Activated T-cell treated with anti-CD3 and anti-CD28 coated beads, Interleukin-2, amount 50 U/mL, for 1 hour (primary cell): ENCODE results near the gene ATP10B.
"Not testable (repeated sequence)": the region's sequence is repeated elsewhere in the genome, so short reads cannot be mapped to it uniquely, and the experiment has no call there.

ENCODE experiments used
- DNase-seq: peaks from one replicate; pipeline ENCODE4 v3.0.0-alpha.2; 2020

Gene ATP10B, protein sequence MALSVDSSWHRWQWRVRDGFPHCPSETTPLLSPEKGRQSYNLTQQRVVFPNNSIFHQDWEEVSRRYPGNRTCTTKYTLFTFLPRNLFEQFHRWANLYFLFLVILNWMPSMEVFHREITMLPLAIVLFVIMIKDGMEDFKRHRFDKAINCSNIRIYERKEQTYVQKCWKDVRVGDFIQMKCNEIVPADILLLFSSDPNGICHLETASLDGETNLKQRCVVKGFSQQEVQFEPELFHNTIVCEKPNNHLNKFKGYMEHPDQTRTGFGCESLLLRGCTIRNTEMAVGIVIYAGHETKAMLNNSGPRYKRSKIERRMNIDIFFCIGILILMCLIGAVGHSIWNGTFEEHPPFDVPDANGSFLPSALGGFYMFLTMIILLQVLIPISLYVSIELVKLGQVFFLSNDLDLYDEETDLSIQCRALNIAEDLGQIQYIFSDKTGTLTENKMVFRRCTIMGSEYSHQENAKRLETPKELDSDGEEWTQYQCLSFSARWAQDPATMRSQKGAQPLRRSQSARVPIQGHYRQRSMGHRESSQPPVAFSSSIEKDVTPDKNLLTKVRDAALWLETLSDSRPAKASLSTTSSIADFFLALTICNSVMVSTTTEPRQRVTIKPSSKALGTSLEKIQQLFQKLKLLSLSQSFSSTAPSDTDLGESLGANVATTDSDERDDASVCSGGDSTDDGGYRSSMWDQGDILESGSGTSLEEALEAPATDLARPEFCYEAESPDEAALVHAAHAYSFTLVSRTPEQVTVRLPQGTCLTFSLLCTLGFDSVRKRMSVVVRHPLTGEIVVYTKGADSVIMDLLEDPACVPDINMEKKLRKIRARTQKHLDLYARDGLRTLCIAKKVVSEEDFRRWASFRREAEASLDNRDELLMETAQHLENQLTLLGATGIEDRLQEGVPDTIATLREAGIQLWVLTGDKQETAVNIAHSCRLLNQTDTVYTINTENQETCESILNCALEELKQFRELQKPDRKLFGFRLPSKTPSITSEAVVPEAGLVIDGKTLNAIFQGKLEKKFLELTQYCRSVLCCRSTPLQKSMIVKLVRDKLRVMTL (N-terminal part only)

DNA sequence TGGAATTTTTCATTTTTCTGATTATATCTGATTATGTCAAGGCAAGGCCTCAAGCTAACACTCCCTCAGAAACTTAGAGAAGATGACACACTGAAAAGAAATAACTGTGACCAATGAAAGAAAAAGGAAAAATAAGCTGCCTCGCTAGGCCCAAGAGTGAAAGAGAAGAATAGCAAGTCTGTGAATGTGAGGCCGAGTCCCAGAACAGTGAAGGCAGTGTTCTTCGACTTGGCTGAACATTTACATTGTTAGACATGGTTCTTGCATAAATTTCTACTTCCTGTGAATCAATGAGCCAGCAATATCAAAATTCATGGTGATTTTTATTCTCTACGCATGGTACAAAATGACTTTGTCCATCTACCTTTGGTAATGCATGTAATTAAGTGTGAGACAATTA is at the start of gene ATP10B:
Gene ATP10B, minus strand, starts transcription at position 163 of the 400 bp plus-strand sequence. CDS start 164,137 bp downstream, outside the sequence.
- DNase-seq: no peak

DNA sequence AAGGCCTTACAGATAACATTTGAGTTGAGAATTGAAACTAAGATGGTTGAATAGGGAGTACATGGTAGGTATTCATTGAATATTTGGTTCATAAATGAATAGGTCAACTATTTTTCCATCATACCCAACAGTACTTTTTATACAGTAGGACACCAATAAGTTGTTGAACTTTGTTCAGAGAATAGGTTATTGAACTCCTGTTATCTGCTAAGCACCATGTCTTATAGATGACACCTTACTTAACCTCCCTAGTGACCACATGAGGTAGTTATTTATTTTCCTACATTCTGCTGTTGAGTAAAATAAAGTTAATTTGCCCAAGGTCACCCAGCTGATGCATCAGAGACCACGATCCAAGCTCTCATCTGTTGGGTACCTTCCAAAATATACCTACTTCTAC is 49.6 kb upstream of the ATP10B start:
- DNase-seq: no peak

DNA sequence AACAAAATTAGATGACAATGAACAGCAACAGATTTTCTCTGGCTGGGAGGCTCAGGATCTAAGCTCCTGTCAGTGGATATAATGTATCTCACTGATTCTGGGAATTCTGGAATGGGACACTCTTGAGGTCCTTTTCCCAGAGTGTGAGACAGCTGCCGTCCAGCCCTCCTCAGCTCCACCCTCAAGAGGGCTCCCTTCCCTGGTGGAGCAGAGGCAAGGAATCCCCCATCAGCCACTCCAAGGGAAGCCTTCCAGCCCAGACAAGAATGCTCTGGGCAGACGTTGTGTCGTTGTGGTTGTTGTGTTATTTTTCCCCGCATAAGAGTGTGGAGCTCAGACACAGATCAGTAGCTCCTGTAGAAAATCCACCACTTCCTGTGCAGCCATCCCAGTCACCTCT is 47.7 kb upstream of the ATP10B start:
- DNase-seq: no peak

DNA sequence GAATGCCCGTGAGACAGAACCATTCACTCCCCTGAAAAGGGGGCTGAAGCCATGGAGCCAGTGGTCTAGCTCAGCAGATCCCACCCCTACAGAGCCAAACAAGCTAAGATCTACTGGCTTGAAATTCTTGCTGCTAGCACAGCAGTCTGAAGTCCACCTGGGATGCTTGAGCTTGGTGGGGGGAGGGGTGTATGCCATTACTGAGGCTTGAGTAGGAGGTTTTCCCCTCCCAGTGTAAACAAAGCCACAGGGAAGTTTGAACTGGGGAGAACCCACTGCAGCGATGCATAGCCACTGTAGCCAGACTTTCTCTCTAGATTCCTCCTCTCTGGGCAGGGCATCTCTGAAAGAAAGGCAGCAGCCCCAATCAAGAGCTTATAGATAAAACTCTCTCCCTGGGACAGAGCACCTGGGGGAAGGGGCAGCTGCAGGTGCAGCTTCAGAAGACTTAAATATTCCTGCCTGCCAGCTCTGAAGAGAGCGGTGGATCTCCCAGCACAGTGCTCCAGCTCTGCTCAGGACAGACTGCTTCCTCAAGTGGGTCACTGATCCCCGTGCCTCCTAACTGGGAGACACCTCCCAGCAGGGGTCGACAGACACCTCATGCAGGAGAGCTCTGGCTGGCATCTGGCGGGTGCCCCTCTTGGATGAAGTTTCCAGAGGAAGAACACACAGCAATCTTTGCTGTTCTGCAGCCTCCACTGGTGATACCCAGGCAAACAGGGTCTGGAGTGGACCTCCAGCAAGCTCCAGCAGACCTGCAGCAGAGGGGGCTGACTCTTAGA is 41.4 kb upstream of the ATP10B start:
- DNase-seq: not testable (repeated sequence)

DNA sequence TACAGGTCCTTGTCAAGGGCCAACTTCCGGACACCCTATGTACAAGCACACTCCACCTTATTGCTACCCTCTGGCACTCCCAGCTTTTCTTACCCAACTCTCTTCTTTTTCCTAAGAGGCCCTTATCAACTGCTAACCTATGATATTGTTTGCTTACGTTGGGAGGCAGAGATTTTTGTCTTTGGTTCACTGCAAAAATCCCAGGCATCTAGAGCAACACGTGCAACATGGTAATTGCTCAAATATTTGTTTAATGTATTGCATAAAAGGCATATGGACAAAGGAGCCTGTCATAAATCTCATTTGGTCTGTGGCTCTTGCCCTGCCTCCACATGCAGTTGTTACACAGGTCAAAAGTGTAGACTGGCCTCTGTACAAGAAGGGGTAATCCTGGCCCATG is 35.8 kb upstream of the ATP10B start:
- DNase-seq: no peak

DNA sequence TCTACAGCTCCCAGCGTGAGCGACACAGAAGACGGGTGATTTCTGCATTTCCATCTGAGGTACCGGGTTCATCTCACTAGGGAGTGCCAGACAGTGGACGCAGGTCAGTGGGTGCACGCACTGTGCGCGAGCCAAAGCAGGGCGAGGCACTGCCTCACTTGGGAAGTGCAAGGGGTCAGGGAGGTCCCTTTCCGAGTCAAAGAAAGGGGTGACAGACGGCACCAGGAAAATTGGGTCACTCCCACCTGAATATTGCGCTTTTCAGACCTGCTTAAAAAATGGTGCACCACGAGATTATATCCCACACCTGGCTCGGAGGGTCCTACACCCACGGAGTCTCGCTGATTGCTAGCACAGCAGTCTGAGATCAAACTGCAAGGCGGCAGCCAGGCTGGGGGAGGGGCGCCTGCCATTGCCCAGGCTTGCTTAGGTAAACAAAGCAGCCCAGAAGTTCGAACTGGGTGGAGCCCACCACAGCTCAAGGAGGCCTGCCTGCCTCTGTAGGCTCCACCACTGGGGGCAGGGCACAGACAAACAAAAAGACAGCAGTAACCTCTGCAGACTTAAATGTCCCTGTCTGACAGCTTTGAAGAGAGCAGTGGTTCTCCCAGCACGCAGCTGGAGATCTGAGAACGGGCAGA is 21.7 kb upstream of the ATP10B start:
- DNase-seq: not testable (repeated sequence)

DNA sequence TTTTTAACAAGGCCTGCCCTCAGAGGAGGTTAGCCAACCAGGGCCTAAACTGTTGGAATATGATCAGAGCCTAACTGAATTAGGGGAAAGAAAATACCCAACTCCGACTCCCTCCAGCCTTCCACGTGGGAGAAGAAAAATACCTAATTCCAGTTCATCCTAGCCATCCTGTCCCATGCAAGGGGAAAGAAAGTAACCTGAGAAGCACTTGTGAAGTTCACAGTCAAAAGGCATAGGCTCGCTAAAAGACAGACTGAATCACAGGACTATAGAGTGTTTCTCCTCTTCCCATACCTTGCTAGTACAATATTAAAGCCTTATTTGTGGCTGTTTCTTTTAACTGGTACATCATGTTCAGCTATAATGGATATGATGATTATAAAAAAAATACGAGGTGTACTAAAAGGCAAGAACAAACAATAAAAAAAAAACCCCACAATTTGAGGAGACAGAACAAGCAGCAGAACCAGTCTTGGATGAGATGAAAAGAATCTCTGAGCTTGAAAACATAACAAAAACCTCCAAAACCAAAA is 18.0 kb upstream of the ATP10B start:
- DNase-seq: no peak

DNA sequence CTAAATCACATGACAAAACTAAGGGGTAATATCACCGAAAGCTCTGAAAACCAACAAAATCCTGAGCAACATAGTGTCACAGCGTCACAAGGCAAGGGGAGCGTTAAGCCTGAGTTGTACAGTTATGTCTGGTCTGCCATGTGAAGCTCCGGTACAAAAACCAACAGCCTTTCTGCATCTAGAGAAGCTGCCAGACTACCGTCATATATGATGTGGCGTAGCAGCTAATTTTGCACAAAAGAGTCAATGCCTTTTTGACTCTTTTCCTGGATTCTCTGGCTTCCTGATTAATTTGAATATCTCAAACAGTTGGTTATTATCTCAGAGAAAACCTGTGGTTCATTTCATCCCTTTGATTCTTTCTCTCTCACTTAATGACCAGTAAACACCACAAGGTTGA is 16.0 kb upstream of the ATP10B start:
- no peak for DNase-seq

DNA sequence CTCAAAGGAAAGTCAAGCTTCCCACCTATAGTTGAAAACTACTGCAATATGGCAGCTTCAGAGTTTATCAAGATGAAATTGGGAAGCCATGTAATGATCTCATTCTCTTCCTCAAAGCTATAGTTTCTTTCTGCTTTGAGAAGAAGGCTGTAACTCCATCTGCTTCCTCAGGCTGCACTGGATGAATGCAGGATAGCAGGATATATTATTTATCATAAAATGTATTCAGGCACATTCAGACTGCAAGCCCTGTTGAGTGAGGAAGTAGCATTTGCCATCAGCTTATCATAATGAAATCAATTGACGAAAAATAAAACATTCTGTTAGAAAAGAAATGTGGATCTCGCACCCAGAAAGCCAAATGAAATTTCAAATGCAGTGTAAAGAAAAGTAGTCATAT is 560 bp downstream of the ATP10B start:
- no peak for DNase-seq

DNA sequence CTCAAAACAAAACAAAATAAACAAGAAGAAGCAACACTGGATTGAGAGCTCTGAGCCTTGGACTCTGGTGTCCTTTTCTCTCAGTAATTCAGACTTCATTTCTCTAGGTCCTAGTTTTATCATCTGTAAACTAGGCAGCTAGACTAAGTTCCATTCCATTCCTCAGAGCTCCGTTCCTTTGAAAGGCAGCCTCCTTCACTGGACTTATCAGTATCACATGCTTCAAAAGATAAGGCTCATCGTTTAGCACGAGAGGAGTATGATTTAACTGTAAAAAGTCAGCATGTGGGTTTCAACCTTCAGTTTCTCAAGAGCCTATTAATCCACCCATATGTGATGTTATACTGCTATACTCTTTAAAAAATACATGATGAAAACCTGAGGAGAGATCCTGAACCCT is 1.6 kb downstream of the ATP10B start:
- DNase-seq: no peak

DNA sequence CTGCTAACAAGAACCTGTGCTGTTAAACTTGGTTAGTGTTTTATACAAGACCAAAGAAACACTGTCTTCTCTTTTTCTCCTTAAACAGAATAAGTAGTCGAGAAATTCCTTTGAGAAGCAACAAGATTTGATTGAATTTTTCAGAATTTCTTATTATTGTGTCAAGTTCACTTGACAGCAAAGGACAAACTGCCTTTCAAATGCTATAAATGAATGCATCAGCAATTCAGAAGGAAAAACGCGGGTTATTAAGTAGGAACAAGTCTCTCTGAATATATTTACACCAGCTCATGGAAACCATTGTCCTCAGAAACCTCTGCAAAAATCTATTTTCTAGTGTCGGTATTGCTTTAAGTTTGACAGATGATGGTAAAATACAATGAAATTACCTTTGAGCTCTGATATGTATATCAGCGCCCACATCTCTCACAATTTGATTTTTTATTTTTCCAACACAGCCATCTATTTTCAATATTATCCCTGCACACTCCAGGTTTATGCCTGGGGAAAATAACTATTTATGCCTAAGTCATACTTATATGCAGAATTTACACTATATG is 4.4 kb downstream of the ATP10B start:
- DNase-seq: no peak

DNA sequence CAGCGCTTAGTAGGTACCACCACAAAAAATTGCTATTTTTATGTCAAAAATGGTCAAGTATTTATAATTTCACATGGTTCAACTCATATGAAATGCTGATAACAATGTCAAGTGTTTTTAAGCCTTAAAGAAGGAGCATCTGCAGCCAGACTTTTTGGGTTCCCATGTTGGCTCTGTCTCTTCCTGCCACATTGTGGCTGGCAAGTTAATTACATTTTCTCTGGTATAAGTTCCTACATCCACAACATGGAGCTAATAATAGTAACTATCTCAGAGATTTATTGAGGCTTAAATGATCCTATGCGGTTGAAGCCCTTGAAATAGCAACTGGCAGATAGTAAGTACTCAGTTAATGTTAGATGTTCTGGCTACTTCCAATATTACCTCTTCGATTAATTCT is 5.4 kb downstream of the ATP10B start:
- no peak for DNase-seq

DNA sequence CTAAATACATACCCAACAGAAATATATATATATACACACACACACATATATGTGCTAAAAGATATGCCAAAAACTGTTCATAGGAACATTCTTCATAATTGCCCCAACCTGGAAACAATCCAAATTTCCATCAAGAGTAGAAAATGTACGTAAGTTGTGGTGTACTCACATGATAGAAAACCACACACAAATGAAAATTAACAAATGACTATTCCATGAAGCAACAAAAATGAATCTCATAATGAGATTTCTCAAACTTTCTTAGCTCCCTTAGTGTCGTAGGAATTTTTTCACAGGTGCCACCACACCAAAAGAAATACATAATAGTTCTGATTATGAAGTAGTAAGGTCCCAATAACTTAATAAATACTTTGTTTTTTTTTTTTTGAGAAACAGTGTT is 7.8 kb downstream of the ATP10B start:
- no peak for DNase-seq

DNA sequence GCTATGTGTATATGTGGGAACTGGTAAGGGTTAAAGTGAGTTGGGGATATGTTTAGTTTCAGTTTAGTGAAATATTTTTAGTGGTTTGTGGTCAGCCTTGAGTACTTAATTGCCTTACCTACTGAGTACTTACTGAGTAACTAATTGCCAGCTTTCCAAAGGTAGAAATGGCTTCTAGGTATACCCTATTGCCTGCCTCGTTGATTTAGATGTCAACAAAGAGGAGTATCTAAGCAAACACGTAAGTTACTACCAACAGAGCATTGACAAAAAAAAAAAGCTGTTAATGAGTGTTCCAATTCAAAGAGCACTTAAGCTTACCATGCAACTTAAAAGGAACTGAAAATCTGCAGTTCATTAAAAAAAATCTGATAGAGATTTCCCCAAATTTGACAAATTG is 8.8 kb downstream of the ATP10B start:
- no peak for DNase-seq

DNA sequence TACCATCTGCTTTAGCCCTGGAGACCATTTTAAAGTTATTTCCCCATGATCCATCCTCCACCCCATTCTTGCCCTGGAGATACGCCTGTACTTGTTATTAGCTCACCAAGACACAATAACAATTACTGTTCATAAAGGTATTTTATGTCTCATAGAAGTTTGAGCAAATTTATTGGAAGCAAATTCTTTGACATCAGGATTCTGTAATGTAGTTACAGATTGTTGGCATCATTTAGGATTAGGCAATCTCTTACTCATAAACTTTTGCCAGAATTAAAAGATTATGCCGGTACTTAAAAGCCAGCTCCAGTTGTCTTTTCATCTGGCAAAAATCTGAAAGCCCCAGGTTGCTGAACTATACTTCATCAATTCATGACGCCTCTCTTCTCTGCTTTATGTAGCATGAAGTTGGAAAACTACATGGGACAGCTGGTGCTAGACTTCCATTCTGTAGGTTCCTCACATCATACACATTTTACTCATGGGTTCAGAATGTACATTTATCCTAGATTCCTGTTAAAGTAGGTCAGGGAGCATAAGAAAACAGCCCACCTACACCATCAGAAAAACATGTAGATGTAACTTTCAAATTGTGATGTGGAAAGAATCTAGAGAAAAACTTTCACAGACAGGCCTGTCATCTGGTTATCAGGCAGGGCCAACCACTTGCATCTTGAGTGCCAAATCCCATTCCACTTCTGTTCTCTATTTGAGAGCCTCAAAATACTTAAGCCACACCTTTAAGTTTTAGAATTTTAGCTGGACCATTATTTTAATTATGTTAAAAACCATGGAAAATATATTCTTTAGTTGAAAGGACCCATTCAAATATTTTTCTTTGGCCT is 14.0 kb downstream of the ATP10B start:
- DNase-seq: no peak

DNA sequence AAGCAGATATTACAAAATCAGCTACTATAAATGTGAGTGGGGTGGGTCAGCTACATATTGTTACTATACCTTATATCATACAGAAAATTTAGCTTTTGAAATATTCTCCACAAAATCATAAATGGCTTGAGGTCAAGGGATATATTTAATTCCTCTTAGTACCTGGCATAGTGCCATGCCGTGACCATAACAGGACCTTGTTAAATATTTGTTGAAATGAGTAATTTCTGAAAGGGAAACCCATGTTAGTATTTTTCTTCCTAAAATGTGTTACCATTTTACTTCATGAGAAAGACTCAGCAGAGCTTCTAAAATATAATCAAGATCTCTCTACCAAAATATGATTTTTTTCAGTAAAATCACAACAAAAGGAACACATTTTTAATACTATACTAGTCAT is 14.8 kb downstream of the ATP10B start:
- no peak for DNase-seq

DNA sequence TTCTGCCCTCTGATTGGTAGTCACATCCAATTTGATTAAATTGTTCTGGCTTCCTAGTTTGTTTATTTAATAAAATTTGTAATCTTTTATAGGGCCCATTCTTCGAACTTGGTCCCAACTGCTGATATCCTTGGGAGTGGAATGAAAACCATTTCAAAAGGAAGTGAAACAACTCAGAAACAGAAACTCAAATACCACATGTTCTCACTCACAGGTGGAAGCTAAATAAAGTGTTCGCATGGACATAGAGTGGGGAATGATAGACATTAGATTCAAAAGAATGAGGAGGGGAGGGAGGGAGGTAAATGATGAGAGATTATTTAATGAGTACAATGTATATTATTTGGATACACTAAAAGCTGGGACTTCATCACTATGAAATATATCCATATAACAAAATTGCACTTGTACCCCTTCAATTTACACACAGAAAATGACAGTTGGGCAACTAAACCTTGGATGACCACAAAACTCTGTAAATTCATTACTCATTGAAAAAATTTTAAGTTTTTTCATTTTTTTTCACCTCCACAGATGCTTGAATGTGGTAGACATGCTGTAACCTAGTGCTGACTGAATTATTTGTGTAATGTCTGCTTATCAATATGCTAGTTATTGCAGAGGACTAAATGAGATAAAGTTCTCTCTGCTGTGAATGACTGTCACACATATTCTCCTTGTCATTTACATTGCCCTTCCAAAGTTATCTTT is 16.0 kb downstream of the ATP10B start:
- DNase-seq: no peak

DNA sequence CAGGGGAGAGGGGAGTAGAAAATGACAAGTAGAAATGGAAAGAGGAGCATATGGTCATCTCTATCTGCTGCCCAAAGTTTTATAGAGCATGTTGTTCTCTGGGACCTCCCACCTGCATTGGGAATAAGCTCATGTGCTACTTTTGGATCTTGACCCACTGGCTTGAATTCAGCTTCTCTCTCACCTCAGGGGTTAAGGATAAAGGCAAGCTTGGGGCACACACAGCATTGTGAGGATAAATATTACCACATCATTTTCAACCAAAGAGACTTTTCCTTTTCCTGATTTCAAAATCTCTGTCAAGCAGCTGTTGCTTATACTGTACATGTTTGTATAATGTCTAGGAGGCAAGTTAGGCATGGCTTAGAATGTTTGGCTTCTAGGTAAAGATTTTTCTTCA is 16.6 kb downstream of the ATP10B start:
- no peak for DNase-seq

DNA sequence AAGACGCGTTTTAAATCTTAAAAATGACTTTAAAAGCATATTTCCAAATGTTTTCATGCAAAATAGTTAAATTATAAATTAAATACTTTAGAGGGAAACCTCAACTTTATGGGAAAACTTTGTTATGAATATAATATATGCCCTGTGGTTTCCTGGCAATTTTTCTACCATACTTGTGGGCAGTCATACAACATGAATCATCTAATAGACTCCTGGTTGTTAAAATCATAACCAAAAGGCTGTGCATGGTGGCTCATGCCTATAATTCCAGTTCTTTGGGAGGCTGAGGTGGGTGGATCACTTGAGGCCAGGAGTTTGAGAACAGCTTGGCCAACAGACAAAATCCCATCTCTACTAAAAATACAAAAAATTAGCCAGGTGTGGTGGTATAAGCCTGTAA is 18.2 kb downstream of the ATP10B start:
- no peak for DNase-seq

DNA sequence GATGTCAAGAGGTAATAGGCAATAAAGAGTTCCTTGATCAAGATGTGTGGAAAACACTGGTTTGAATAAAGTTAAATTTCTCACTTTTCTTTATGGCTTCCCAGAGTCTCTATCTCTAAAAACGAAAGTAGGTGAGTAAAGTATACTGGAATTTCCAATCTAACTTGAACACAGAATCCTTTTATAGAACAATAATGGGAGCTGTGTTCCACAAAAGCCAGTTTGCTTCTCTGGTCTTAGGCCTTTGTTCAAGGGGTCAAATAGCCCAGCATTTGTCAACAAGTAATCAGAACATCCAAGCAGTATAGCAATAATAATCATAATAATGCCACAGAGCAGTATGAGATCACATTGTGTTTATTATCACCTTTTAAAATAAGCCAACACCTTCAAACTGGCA is 20.2 kb downstream of the ATP10B start:
- DNase-seq: no peak
